ENCODE data around the gene EPHA2.

The EPHA2 gene

GRCh38 chr1:16151995-16152384 is 3.9 kb downstream of the EPHA2 start:
- TF ChIP-seq CTCF (IDR thresholded peaks at IDR 0.05; ENCODE audit: control insufficient read depth, extremely low read depth, insufficient read depth): no peak
- no peak for DNase-seq (ENCODE audit: low read depth)
- H3K4me3 ChIP-seq (ENCODE audit: low read depth, low read length): no peak overlapping the region

- DNase-seq (ENCODE audit: low read depth): no peak
- no peak for TF ChIP-seq CTCF (IDR thresholded peaks at IDR 0.05; ENCODE audit: control insufficient read depth, extremely low read depth, insufficient read depth)
- no peak overlapping the region for H3K4me3 ChIP-seq (ENCODE audit: low read depth, low read length)
Measured at GRCh38 chr1:16151196-16151994, 4.5 kb downstream of the EPHA2 start.

- H3K4me3 ChIP-seq (ENCODE audit: low read depth, low read length): no peak overlapping the region
- DNase-seq (ENCODE audit: low read depth): no peak
- no peak for TF ChIP-seq CTCF (IDR thresholded peaks at IDR 0.05; ENCODE audit: control insufficient read depth, extremely low read depth, insufficient read depth)
Measured at GRCh38 chr1:16150508-16150907, 5.4 kb downstream of the EPHA2 start.

- no peak for DNase-seq (ENCODE audit: low read depth)
- TF ChIP-seq CTCF (IDR thresholded peaks at IDR 0.05; ENCODE audit: control insufficient read depth, extremely low read depth, insufficient read depth): no peak
- no peak overlapping the region for H3K4me3 ChIP-seq (ENCODE audit: low read depth, low read length)
Measured at GRCh38 chr1:16149702-16150488, 6.0 kb downstream of the EPHA2 start.

- no peak for DNase-seq (ENCODE audit: low read depth)
- TF ChIP-seq CTCF (IDR thresholded peaks at IDR 0.05; ENCODE audit: control insufficient read depth, extremely low read depth, insufficient read depth): no peak
- no peak overlapping the region for H3K4me3 ChIP-seq (ENCODE audit: low read depth, low read length)
Measured at GRCh38 chr1:16149146-16149545, 6.7 kb downstream of the EPHA2 start.

- H3K4me3 ChIP-seq (ENCODE audit: low read depth, low read length): no peak overlapping the region
- no peak for TF ChIP-seq CTCF (IDR thresholded peaks at IDR 0.05; ENCODE audit: control insufficient read depth, extremely low read depth, insufficient read depth)
- no peak for DNase-seq (ENCODE audit: low read depth)
Measured at GRCh38 chr1:16148329-16149092, 7.4 kb downstream of the EPHA2 start.
